ENCODE measurements around the gene USP34. TPM values are rescaled to one million over a fixed set of nuclear protein-coding genes. Genes with fewer than 3 reads are reported as not detected.
"Not testable (repeated sequence)": the region's sequence is repeated elsewhere in the genome, so short reads cannot be mapped to it uniquely, and the experiment has no call there.

Gene USP34
- total and polyA plus RNA-seq, 2 experiments from 2014 or later, result 36.8 to 125 TPM

DNA sequence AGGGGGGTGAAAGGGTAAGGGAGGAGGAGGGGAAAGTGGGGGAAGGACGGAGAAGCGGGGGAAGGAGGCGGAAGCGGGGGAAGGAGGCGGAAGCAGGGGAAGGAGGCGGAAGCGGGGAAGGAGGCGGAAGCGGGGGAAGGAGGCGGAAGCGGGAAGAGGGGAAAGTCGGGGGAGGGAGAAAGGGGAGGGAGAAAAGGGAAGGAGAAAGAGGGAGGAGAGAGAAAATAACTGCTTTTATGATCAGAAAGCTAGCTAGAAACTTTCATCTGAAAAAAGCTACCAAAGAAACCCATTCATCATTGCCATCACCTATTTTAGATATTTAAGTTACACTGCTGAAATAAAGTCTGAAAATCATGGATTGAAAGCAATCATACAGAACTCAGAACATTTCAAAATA is 72.5 kb downstream of the USP34 start:
- WGBS (ENCODE audit: low lambda C conversion rate, missing lambda C conversion rate), result no CpG with 5 or more reads among the region's 12 CpGs
- H3K79me2 ChIP-seq, result peaks cover 8% of the 10 kb centered on the region
- no peaks in the 10 kb centered on the region for H3K36me3 ChIP-seq (replicated peaks; ENCODE audit: insufficient read depth, low read depth)
- H3K27me3 ChIP-seq, result no peaks in the 10 kb centered on the region
- no peak overlapping the region for H3K4me2 ChIP-seq
- H3K4me3 ChIP-seq, result no peak overlapping the region
- TF ChIP-seq, protein P1, sequence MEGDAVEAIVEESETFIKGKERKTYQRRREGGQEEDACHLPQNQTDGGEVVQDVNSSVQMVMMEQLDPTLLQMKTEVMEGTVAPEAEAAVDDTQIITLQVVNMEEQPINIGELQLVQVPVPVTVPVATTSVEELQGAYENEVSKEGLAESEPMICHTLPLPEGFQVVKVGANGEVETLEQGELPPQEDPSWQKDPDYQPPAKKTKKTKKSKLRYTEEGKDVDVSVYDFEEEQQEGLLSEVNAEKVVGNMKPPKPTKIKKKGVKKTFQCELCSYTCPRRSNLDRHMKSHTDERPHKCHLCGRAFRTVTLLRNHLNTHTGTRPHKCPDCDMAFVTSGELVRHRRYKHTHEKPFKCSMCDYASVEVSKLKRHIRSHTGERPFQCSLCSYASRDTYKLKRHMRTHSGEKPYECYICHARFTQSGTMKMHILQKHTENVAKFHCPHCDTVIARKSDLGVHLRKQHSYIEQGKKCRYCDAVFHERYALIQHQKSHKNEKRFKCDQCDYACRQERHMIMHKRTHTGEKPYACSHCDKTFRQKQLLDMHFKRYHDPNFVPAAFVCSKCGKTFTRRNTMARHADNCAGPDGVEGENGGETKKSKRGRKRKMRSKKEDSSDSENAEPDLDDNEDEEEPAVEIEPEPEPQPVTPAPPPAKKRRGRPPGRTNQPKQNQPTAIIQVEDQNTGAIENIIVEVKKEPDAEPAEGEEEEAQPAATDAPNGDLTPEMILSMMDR (IDR thresholded peaks at IDR 0.05; ENCODE audit: poor library complexity), result no peak
- TF ChIP-seq EZH2 (IDR thresholded peaks at IDR 0.05; ENCODE audit: borderline replicate concordance) (no peak), EZH2phosphoT487 (IDR thresholded peaks at IDR 0.05; ENCODE audit: low read depth, severe bottlenecking, unreplicated experiment) (no peak)
- H4K20me1 ChIP-seq (ENCODE audit: insufficient read depth, poor library complexity, severe bottlenecking), result no peaks in the 10 kb centered on the region
- H3K4me1 ChIP-seq (ENCODE audit: insufficient read depth), result no peaks in the 10 kb centered on the region
- no peak for DNase-seq (ENCODE audit: low spot score)
- no peaks in the 10 kb centered on the region for H3K9me3 ChIP-seq (ENCODE audit: low read depth)
- no peaks in the 10 kb centered on the region for H3K9me2 ChIP-seq (replicated peaks; ENCODE audit: insufficient read depth)
- H2AFZ ChIP-seq, result no peak overlapping the region
- no peak overlapping the region for H3K27ac ChIP-seq

DNA sequence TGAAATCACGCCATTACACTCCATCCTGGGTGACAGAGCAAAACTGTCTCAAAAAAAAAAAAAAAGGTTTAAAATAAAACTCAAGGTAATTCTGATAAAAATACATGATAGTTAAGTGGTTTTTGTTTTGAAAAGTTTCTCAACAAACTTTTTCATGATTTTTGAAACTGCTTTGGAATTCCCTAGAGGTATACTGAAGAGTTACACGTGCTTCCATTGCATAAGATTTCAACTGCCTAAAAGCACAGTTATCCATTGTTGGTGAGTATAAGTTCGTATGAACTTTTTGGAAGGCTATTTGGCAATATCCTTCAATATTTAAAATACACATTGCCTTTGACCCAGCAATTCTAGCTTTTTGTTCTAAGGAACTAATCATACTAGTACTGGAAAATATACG is 74.9 kb downstream of the USP34 start:
- Histone ChIP-seq H3K9me2 (replicated peaks; ENCODE audit: insufficient read depth) (no peaks in the 10 kb centered on the region), H4K20me1 (ENCODE audit: insufficient read depth, poor library complexity, severe bottlenecking) (peaks cover 4% of the 10 kb centered on the region), H2AFZ (no peak overlapping the region), H3K4me3 (no peak overlapping the region), H3K9me3 (ENCODE audit: low read depth) (no peaks in the 10 kb centered on the region), H3K79me2 (peaks cover 3% of the 10 kb centered on the region), H3K4me2 (no peak overlapping the region), H3K36me3 (replicated peaks; ENCODE audit: insufficient read depth, low read depth) (no peaks in the 10 kb centered on the region), H3K4me1 (ENCODE audit: insufficient read depth) (no peaks in the 10 kb centered on the region), H3K27ac (no peak overlapping the region), H3K27me3 (no peaks in the 10 kb centered on the region)
- TF ChIP-seq EZH2phosphoT487 (IDR thresholded peaks at IDR 0.05; ENCODE audit: low read depth, severe bottlenecking, unreplicated experiment) (no peak), EZH2 (IDR thresholded peaks at IDR 0.05; ENCODE audit: borderline replicate concordance) (no peak)
- TF ChIP-seq, protein P1 (IDR thresholded peaks at IDR 0.05; ENCODE audit: poor library complexity), result no peak
- WGBS (ENCODE audit: low lambda C conversion rate, missing lambda C conversion rate), result 96% methylated on average over 4 of the region's 4 CpGs
- no peak for DNase-seq (ENCODE audit: low spot score)

- not testable (repeated sequence) for H3K4me2 ChIP-seq; H3K9me3 ChIP-seq (ENCODE audit: low read depth); H2AFZ ChIP-seq; H3K36me3 ChIP-seq (replicated peaks; ENCODE audit: insufficient read depth, low read depth); H3K4me3 ChIP-seq; H3K9me2 ChIP-seq (replicated peaks; ENCODE audit: insufficient read depth); H4K20me1 ChIP-seq (ENCODE audit: insufficient read depth, poor library complexity, severe bottlenecking); H3K27me3 ChIP-seq; H3K4me1 ChIP-seq (ENCODE audit: insufficient read depth); DNase-seq (ENCODE audit: low spot score); H3K27ac ChIP-seq
- whole genome bisulfite sequencing (ENCODE audit: low lambda C conversion rate, missing lambda C conversion rate), result 99% methylated on average over 7 of the region's 7 CpGs
- peaks cover 30% of the 10 kb centered on the region for H3K79me2 ChIP-seq
These were observed 83.3 kb downstream of the USP34 start for GRCh38 chr2:61387588-61387987.

- not testable (repeated sequence) for H3K9me3 ChIP-seq (ENCODE audit: low read depth); DNase-seq (ENCODE audit: low spot score); H3K4me2 ChIP-seq; H3K27me3 ChIP-seq; H3K4me3 ChIP-seq; H3K36me3 ChIP-seq (replicated peaks; ENCODE audit: insufficient read depth, low read depth); H4K20me1 ChIP-seq (ENCODE audit: insufficient read depth, poor library complexity, severe bottlenecking); H3K9me2 ChIP-seq (replicated peaks; ENCODE audit: insufficient read depth); H3K4me1 ChIP-seq (ENCODE audit: insufficient read depth); H2AFZ ChIP-seq
- WGBS (ENCODE audit: low lambda C conversion rate, missing lambda C conversion rate), result 89% methylated on average over 4 of the region's 4 CpGs
- Histone ChIP-seq H3K79me2 (peaks cover 33% of the 10 kb centered on the region), H3K27ac (peak overlapping the region; percentile 49)
These were observed 90.0 kb downstream of the USP34 start for GRCh38 chr2:61380882-61381197.

Data from hepatocyte (in vitro differentiated cells).